Subcutaneous adipose tissue (tissue), 4 donors: ENCODE data around the gene CPOX. TPM values are rescaled to one million over a fixed set of nuclear protein-coding genes. Genes with fewer than 3 reads are reported as not detected.

Experiments
- CTCF ChIP-seq: fragments of 450-650 bp; IDR thresholded peaks from one replicate; pipeline ENCODE4 v1.5.1; 2016; ENCODE audit warnings: low read depth, mild to moderate bottlenecking, control low read depth, antibody characterized with exemption, moderate library complexity
- total RNA-seq, 4 donors: library from RNA; depleted of rRNA; stranded (reverse); fragments of >200 nt; gene quantifications; one replicate each; pipeline ENCODE4 v1.1.0, GENCODE V29; 2016

Gene CPOX
- total RNA-seq, 4 donors from 2014 or later, result 10.8 to 33.2 (median 16.2) TPM

GRCh38 chr3:98589331-98590036, 3.9 kb downstream of the CPOX start:
- no peak for TF ChIP-seq CTCF

GRCh38 chr3:98588065-98588464, 5.3 kb downstream of the CPOX start:
- TF ChIP-seq CTCF, result no peak

- TF ChIP-seq CTCF, result no peak
Measured at GRCh38 chr3:98587654-98588053, 5.8 kb downstream of the CPOX start.

GRCh38 chr3:98584547-98584946, 8.9 kb downstream of the CPOX start:
- TF ChIP-seq CTCF, result no peak

- no peak for TF ChIP-seq CTCF
Measured at GRCh38 chr3:98583766-98584165, 9.6 kb downstream of the CPOX start.

- TF ChIP-seq CTCF, result no peak
Measured at GRCh38 chr3:98582042-98582441, 11.4 kb downstream of the CPOX start.

GRCh38 chr3:98581474-98581873, 11.9 kb downstream of the CPOX start:
- no peak for TF ChIP-seq CTCF
